Kidney (tissue), 14 donors: ENCODE data around the gene FAM13B. TPM values are rescaled to one million over a fixed set of nuclear protein-coding genes. Genes with fewer than 3 reads are reported as not detected.

Source experiments
- DNase-seq, 5 donors: peaks; one replicate each; pipeline ENCODE4 v3.0.0-alpha.2; 2013 to 2020
- FAIRE-seq: peaks from 2 replicates; lab custom pipeline; 2012; peaks lifted over from hg19 to GRCh38; lab: Jason Lieb, UNC
- H3K27ac ChIP-seq, 2 donors: one replicate each; pipeline ENCODE4 v1.7.0; 2013; ENCODE audit warnings: low read depth in 2 of 2, low read length in 2 of 2, inconsistent platforms in 1 of 2
- H3K27me3 ChIP-seq: one replicate; pipeline ENCODE4 v1.7.1; 2013; ENCODE audit warnings: low read length, inconsistent platforms; ENCODE audit not compliant: control insufficient read depth, insufficient read depth
- H3K36me3 ChIP-seq, 3 donors: one replicate each; pipeline versions ENCODE4 v1.7.0 to v1.7.1; 2013; ENCODE audit warnings: low read length in 3 of 3, control low read depth in 1 of 3, inconsistent platforms in 1 of 3; ENCODE audit not compliant: insufficient read depth in 3 of 3, control insufficient read depth in 2 of 3
- H3K4me1 ChIP-seq, 3 donors: one replicate each; pipeline versions ENCODE4 v1.7.0 to v1.7.1; 2013; ENCODE audit warnings: low read length in 3 of 3, inconsistent platforms in 1 of 3, low read depth in 1 of 3; ENCODE audit not compliant: control insufficient read depth in 2 of 3, insufficient read depth in 2 of 3
- H3K4me3 ChIP-seq, 3 donors: one replicate each; pipeline versions ENCODE4 v1.7.0 to v1.8.1; 2013; ENCODE audit warnings: low read length in 3 of 3, control low read depth in 1 of 3, inconsistent platforms in 1 of 3
- H3K9ac ChIP-seq, 3 donors: one replicate each; pipeline versions ENCODE4 v1.7.0 to v1.7.1; 2013; ENCODE audit warnings: low read length in 3 of 3, control low read depth in 1 of 3, inconsistent platforms in 1 of 3
- H3K9me3 ChIP-seq, 3 donors: one replicate each; pipeline versions ENCODE4 v1.7.0 to v1.7.1; 2013; ENCODE audit warnings: low read length in 3 of 3, control low read depth in 1 of 3, inconsistent platforms in 1 of 3; ENCODE audit not compliant: control insufficient read depth in 2 of 3, insufficient read depth in 1 of 3
- CTCF ChIP-seq: IDR thresholded peaks from 3 replicates; pipeline ENCODE4 v1.5.1; 2012; ENCODE audit warnings: mild to moderate bottlenecking, moderate library complexity, borderline replicate concordance; ENCODE audit not compliant: insufficient read depth; ENCODE audit errors: extremely low read depth
- intact Hi-C: fragments of 100-400 bp; cut with DNase I; formaldehyde crosslinking; loops from one replicate; pipeline ENCODE4 v1.11.1; 2022
- polyA plus RNA-seq: library from polyadenylated mRNA; stranded (reverse); fragments of 350-450 nt; fragmentation: Illumina TruSeq; extraction: RNeasy Lipid Tissue Mini Kit (QIAGEN cat#74804); gene quantifications from one replicate; pipeline ENCODE4 v1.2.3, GENCODE V29; 2014; ENCODE audit warnings: low read depth, low replicate concordance; ENCODE audit not compliant: insufficient read depth
- total RNA-seq: library from RNA; stranded (reverse); fragmentation: NEBNext Ultra II Directional; extraction: Animal tissue kit (Norgen Biotek cat#: 25700); gene quantifications from one replicate; pipeline ENCODE4 v1.2.1, GENCODE V29; 2021
- donor health status: control.
- donor health status: control.
- donor health status: control.
- donor health status: control.
- donor health status: control.
- donor health status: DM: yes; HTN: yes; CAD: no.
- donor health status: Normal renal cell carcinoma (clear cell type).

The FAM13B gene
- total and polyA plus RNA-seq, 2 donors from 2014 or later = 7.6 to 41.8 TPM

- peak; percentile 79 for TF ChIP-seq CTCF
- intact Hi-C loops = loop anchor here (10.0 kb wide), 1 partner anchor 261 kb away; no protein-coding TSS in a partner anchor
- FAIRE-seq = peak; percentile 97
- H3K9me3 ChIP-seq = no peaks in the 10 kb centered on the region
- H3K36me3 ChIP-seq = no peaks in the 10 kb centered on the region
- peak in 4 of 5 donors; percentile 73 to 97 (median 83) for DNase-seq
- H3K27ac ChIP-seq = no peak overlapping the region
- H3K9ac ChIP-seq = peak overlapping the region in 1 of 3 donors; percentile 31
- H3K27me3 ChIP-seq = no peaks in the 10 kb centered on the region
- H3K4me1 ChIP-seq = peaks cover 0 to 10% (median 10%) of the 10 kb centered on the region in 3 donors
- H3K4me3 ChIP-seq = no peak overlapping the region
Observed at GRCh38 chr5:138035605-138036537, 3.0 kb upstream of the FAM13B start.

GRCh38 chr5:138033907-138034306, 1.0 kb upstream of the FAM13B start:
- no peak for TF ChIP-seq CTCF
- FAIRE-seq (no peak), DNase-seq (no peak)
- H3K27ac ChIP-seq = no peak overlapping the region
- H3K4me1 ChIP-seq = peaks cover 0 to 13% (median 12%) of the 10 kb centered on the region in 3 donors
- intact Hi-C loops = loop anchor here (10.0 kb wide), 1 partner anchor 259 kb away; no protein-coding TSS in a partner anchor
- no peaks in the 10 kb centered on the region for H3K27me3 ChIP-seq
- peak overlapping the region in 1 of 3 donors; percentile 85 for H3K4me3 ChIP-seq
- peak overlapping the region in 1 of 3 donors; percentile 97 for H3K9ac ChIP-seq
- H3K36me3 ChIP-seq = no peaks in the 10 kb centered on the region
- H3K9me3 ChIP-seq = no peaks in the 10 kb centered on the region

- FAIRE-seq = no peak
- peak overlapping the region; percentile 68 to 85 (median 84) for H3K4me3 ChIP-seq
- intact Hi-C loops = loop anchor here (10.0 kb wide), 1 partner anchor 259 kb away; no protein-coding TSS in a partner anchor
- no peak for DNase-seq
- H3K4me1 ChIP-seq = peaks cover 0 to 13% (median 12%) of the 10 kb centered on the region in 3 donors
- no peaks in the 10 kb centered on the region for H3K9me3 ChIP-seq
- H3K36me3 ChIP-seq = no peaks in the 10 kb centered on the region
- H3K27me3 ChIP-seq = no peaks in the 10 kb centered on the region
- H3K27ac ChIP-seq = peak overlapping the region; percentile 97 to 99
- no peak for TF ChIP-seq CTCF
- H3K9ac ChIP-seq = peak overlapping the region; percentile 68 to 97 (median 91)
Observed at GRCh38 chr5:138033386-138033808, 518 bp upstream of the FAM13B start.
